GM12878 (cell line): ENCODE measurements around the gene LTN1. TPM values are rescaled to one million over a fixed set of nuclear protein-coding genes. Genes with fewer than 3 reads are reported as not detected.

Experiments
- ATAC-seq: fragments of 200-7000 bp; cut with Tn5 transposase; 3 replicates; pipeline ENCODE4 v1.9.1; 2020; ENCODE audit warnings: mild to moderate bottlenecking, moderate library complexity
- BruUV-seq: library from RNA; stranded (reverse); fragments of 400-500 nt; replicated peaks from 2 replicates; lab custom pipeline; 2021; lab: Mats Ljungman, UMichigan
- CTCF ChIA-PET: fragments of 300-600 bp; sonication (Branson Sonifier 250); formaldehyde crosslinking; extraction: SDS; loops from one replicate; lab custom pipeline; 2021; ENCODE audit warnings: inconsistent platforms; lab: Yijun Ruan, JAX
- POLR2A ChIA-PET: fragments of 350-600 bp; formaldehyde crosslinking; extraction: SDS; loops from one replicate; lab custom pipeline; 2021; ENCODE audit warnings: inconsistent platforms; lab: Charles Lee
- RAD21 ChIA-PET: fragments of 300-600 bp; sonication (Branson Sonifier 250); formaldehyde crosslinking; loops from one replicate; lab custom pipeline; 2023; ENCODE audit warnings: antibody characterized with exemption; ENCODE audit not compliant: unreplicated experiment; lab: Charles Lee
- SMC1A ChIA-PET: fragments of 300-600 bp; sonication (Branson Sonifier 250); formaldehyde crosslinking; loops from one replicate; lab custom pipeline; 2023; ENCODE audit not compliant: unreplicated experiment, uncharacterized antibody; lab: Charles Lee
- DNase-seq: peaks from one replicate; pipeline ENCODE4 v3.0.0-alpha.2; 2011; ENCODE audit warnings: low read depth, low spot score
- FAIRE-seq: peaks from 3 replicates; lab custom pipeline; 2011; peaks lifted over from hg19 to GRCh38; lab: Jason Lieb, UNC
- H2AFZ ChIP-seq: 2 replicates; pipeline ENCODE4 v1.6.0; 2011; ENCODE audit warnings: low read depth, low read length, control low read depth; ENCODE audit not compliant: control insufficient read depth
- H3K27ac ChIP-seq: 2 replicates; pipeline ENCODE4 v1.5.1; 2011; ENCODE audit warnings: control low read depth; ENCODE audit not compliant: control insufficient read depth, insufficient read depth
- H3K27me3 ChIP-seq, 2 experiments: replicated peaks in 1 of 2; 2 replicates each; pipeline versions ENCODE4 v1.6.0 to v1.6.1; 2011; ENCODE audit warnings: low read length in 1 of 2; ENCODE audit not compliant: control insufficient read depth in 2 of 2, insufficient read depth in 2 of 2
- H3K36me3 ChIP-seq, 2 experiments: 2 replicates each; pipeline ENCODE4 v1.5.1; 2011; ENCODE audit warnings: low read length in 1 of 2; ENCODE audit not compliant: control insufficient read depth in 2 of 2, insufficient read depth in 2 of 2
- H3K4me1 ChIP-seq: 2 replicates; pipeline ENCODE4 v1.6.1; 2011; ENCODE audit warnings: mild to moderate bottlenecking, low read length, moderate library complexity, mixed read lengths; ENCODE audit not compliant: control insufficient read depth, insufficient read depth
- H3K4me2 ChIP-seq: 2 replicates; pipeline ENCODE4 v1.6.0; 2011; ENCODE audit warnings: control low read depth; ENCODE audit not compliant: control insufficient read depth, insufficient read depth
- H3K4me3 ChIP-seq: fragments of 200-600 bp; sonication (generic); 2 replicates; pipeline ENCODE4 v1.5.1; 2016
- H3K79me2 ChIP-seq: 2 replicates; pipeline ENCODE4 v1.6.0; 2011; ENCODE audit warnings: low read length; ENCODE audit not compliant: control insufficient read depth, insufficient read depth
- H3K9ac ChIP-seq: 2 replicates; pipeline ENCODE4 v1.8.0; 2011; ENCODE audit warnings: low read length, control low read depth, mixed read lengths; ENCODE audit not compliant: control insufficient read depth, insufficient read depth
- H3K9me3 ChIP-seq: replicated peaks from 3 replicates; pipeline ENCODE4 v1.5.1; 2011; ENCODE audit warnings: mild to moderate bottlenecking, low read length; ENCODE audit not compliant: control insufficient read depth, insufficient read depth
- H4K20me1 ChIP-seq: 2 replicates; pipeline ENCODE4 v1.6.0; 2011; ENCODE audit not compliant: control insufficient read depth, insufficient read depth
- CBX3 ChIP-seq: fragments of 200-600 bp; sonication (generic); IDR thresholded peaks from 2 replicates; pipeline ENCODE4 v1.6.1; 2016; ENCODE audit warnings: low read depth, borderline replicate concordance
- CHD2 ChIP-seq: IDR thresholded peaks from 2 replicates; pipeline ENCODE4 v1.6.1; 2011; ENCODE audit warnings: low read depth, low read length, improper control_type of control experiment, borderline replicate concordance
- E4F1 ChIP-seq: fragments of 450-650 bp; IDR thresholded peaks from 2 replicates; pipeline ENCODE4 v1.6.1; 2018; ENCODE audit warnings: borderline replicate concordance, mild to moderate bottlenecking; ENCODE audit not compliant: partially characterized antibody
- EGR1 ChIP-seq, 2 experiments: IDR thresholded peaks; 1 replicate in 1 of 2; 2 replicates in 1 of 2; pipeline ENCODE4 v1.6.1; 2011 to 2012; ENCODE audit warnings: low read depth in 2 of 2, low read length in 2 of 2, borderline replicate concordance in 1 of 2, mild to moderate bottlenecking in 1 of 2, moderate library complexity in 1 of 2
- HDGF ChIP-seq: fragments of 450-650 bp; IDR thresholded peaks from 2 replicates; pipeline ENCODE4 v1.6.1; 2016; ENCODE audit warnings: antibody characterized with exemption
- NFIC ChIP-seq: IDR thresholded peaks from 2 replicates; pipeline ENCODE4 v1.6.1; 2012; ENCODE audit warnings: low read depth, mild to moderate bottlenecking, inconsistent platforms, low read length, moderate library complexity
- NR2C1 ChIP-seq: fragments of 450-650 bp; IDR thresholded peaks from 2 replicates; pipeline ENCODE4 v1.6.1; 2017; ENCODE audit warnings: antibody characterized with exemption, mild to moderate bottlenecking, moderate library complexity
- RELB ChIP-seq: fragments of 450-650 bp; IDR thresholded peaks from 2 replicates; pipeline ENCODE4 v1.6.1; 2017; ENCODE audit warnings: low read depth, mild to moderate bottlenecking, moderate library complexity
- SRF ChIP-seq, 2 experiments: IDR thresholded peaks; 2 replicates each; pipeline ENCODE4 v1.6.1; 2011; ENCODE audit warnings: low read depth in 2 of 2, low read length in 2 of 2, mild to moderate bottlenecking in 1 of 2, moderate library complexity in 1 of 2
- TCF3 ChIP-seq: IDR thresholded peaks from 2 replicates; pipeline ENCODE4 v1.6.1; 2012; ENCODE audit warnings: low read depth, mild to moderate bottlenecking, low read length, borderline replicate concordance; ENCODE audit not compliant: insufficient read depth
- USF2 ChIP-seq: IDR thresholded peaks from 2 replicates; pipeline ENCODE4 v1.6.1; 2011; ENCODE audit warnings: low read depth, low read length, improper control_type of control experiment, borderline replicate concordance
- ZBTB40 ChIP-seq: fragments of 450-650 bp; IDR thresholded peaks from 2 replicates; pipeline ENCODE4 v1.6.1; 2016; ENCODE audit warnings: mild to moderate bottlenecking, moderate library complexity, borderline replicate concordance
- ZNF384 ChIP-seq: IDR thresholded peaks from 2 replicates; pipeline ENCODE4 v1.6.1; 2012; ENCODE audit warnings: low read depth, mild to moderate bottlenecking, low read length, improper control_type of control experiment, borderline replicate concordance
- ZSCAN29 ChIP-seq: fragments of 450-650 bp; IDR thresholded peaks from 2 replicates; pipeline ENCODE4 v1.6.1; 2017; ENCODE audit warnings: mild to moderate bottlenecking, moderate library complexity
- WGBS: methylation state at CpG from one replicate; pipeline ENCODE4 v1.1.6; 2016; ENCODE audit warnings: low lambda C conversion rate; ENCODE audit not compliant: insufficient replicate concordance, insufficient coverage; ENCODE audit errors: missing lambda C conversion rate; 5-methylcytosine and 5-hydroxymethylcytosine counted together
- in situ Hi-C: fragments of 300-500 bp; cut with MboI; formaldehyde crosslinking; loops from 9 replicates; pipeline ENCODE4 v1.14.3; 2018; ENCODE audit warnings: mixed read lengths
- intact Hi-C: fragments of 100-400 bp; cut with micrococcal nuclease; formaldehyde crosslinking; loops from one replicate; pipeline ENCODE4 v1.14.2; 2022; ENCODE audit not compliant: unreplicated experiment
- polyA plus RNA-seq, 11 experiments: library from polyadenylated mRNA; depleted of rRNA in 4 of 11; unstranded in 6 of 11; stranded (reverse) in 5 of 11; fragments of >200 nt; fragmentation: Nextera tagmentation in 4 of 11; fragmentation: Illumina TruSeq in 1 of 11; extraction: Ambion mirVana in 4 of 11; extraction: Trizol in 1 of 11; gene quantifications; 1 replicate in 1 of 11; 2 replicates in 10 of 11; pipeline versions ENCODE4 v1.2.1 to v1.2.3, GENCODE V29; 2011 to 2016; ENCODE audit warnings: inconsistent platforms in 2 of 11, missing spikeins in 2 of 11, low read depth in 1 of 11
- total RNA-seq, 4 experiments: library from RNA; depleted of rRNA in 3 of 4; stranded (reverse); fragments of >200 nt in 3 of 4; fragmentation: Illumina TruSeq in 1 of 4; extraction: Trizol in 1 of 4; gene quantifications; 2 replicates each; pipeline versions ENCODE4 v1.2.1 to v1.2.3, GENCODE V29; 2013 to 2021

Gene LTN1
- total and polyA plus RNA-seq, 10 of the 15 experiments (the other 5 are each of a cell fraction or from before 2014, with no cell fraction given) = 3.5 to 17.3 (median 12.3) TPM

- no peak for TF ChIP-seq E4F1
- TF ChIP-seq SRF (IDR thresholded peaks at IDR 0.05; ENCODE audit: low read depth in 2 of 2, low read length in 2 of 2) = no peak
- TF ChIP-seq TCF3 = no peak
- TF ChIP-seq CHD2 = no peak
- TF ChIP-seq EGR1 (IDR thresholded peaks at IDR 0.05; ENCODE audit: borderline replicate concordance in 1 of 2, low read depth in 2 of 2, low read length in 2 of 2) = no peak
- TF ChIP-seq NR2C1 = no peak
- TF ChIP-seq HDGF = no peak
These were observed 108.7 kb downstream of the LTN1 start (continued) for GRCh38 chr21:28883931-28884330.

GRCh38 chr21:28882345-28882744 is 110.3 kb downstream of the LTN1 start:
- Histone ChIP-seq H3K27me3 (no peaks in the 10 kb centered on the region), H3K9me3 (no peaks in the 10 kb centered on the region), H3K27ac (no peak overlapping the region), H3K4me2 (no peak overlapping the region), H4K20me1 (no peaks in the 10 kb centered on the region), H2AFZ (no peak overlapping the region), H3K9ac (no peak overlapping the region), H3K79me2 (no peaks in the 10 kb centered on the region), H3K4me1 (no peaks in the 10 kb centered on the region), H3K4me3 (no peak overlapping the region), H3K36me3 (no peaks in the 10 kb centered on the region)
- no peak for DNase-seq
- RAD21 ChIA-PET = no interaction called here
- BruUV-seq = no TSS peak
- in situ Hi-C loops (no loop called here), intact Hi-C loops (no loop called here)
- SMC1A ChIA-PET = interaction anchor here (1.1 kb wide), 1 partner anchor 136 kb away, joined by 3 read pairs; no protein-coding TSS in a partner anchor
- no peak for FAIRE-seq
- 48% methylated on average over 2 of the region's 2 CpGs for WGBS
- ATAC-seq = no peak
- POLR2A ChIA-PET = no interaction called here
- CTCF ChIA-PET = interaction anchor here (0.9 kb wide), 1 partner anchor 489 kb away, joined by 3 read pairs; no protein-coding TSS in a partner anchor
- TF ChIP-seq NFIC (no peak), ZBTB40 (no peak), CBX3 (no peak), RELB (no peak), ZNF384 (no peak), ZSCAN29 (no peak), USF2 (no peak)
